Neural crest cell (in vitro differentiated cells): ENCODE data around the gene PHACTR1. TPM values are rescaled to one million over a fixed set of nuclear protein-coding genes. Genes with fewer than 3 reads are reported as not detected.

ENCODE experiments used
- DNase-seq: peaks from one replicate; pipeline ENCODE4 v3.0.0; 2021; ENCODE audit warnings: low read depth, mixed read lengths, low spot score
- H3K27ac Mint-ChIP-seq: one replicate; pipeline ENCODE4 v1.8.0; 2021; ENCODE audit warnings: mild to moderate bottlenecking, mixed read lengths; ENCODE audit not compliant: unreplicated experiment
- H3K27me3 Mint-ChIP-seq: 2 replicates; pipeline ENCODE4 v1.8.0; 2021; ENCODE audit warnings: low read depth, mild to moderate bottlenecking, mixed read lengths
- H3K36me3 Mint-ChIP-seq: 2 replicates; pipeline ENCODE4 v1.8.0; 2021; ENCODE audit warnings: low read depth, mild to moderate bottlenecking, mixed read lengths
- H3K4me1 Mint-ChIP-seq: 2 replicates; pipeline ENCODE4 v1.8.0; 2021; ENCODE audit warnings: mixed read lengths
- H3K4me3 Mint-ChIP-seq: one replicate; pipeline ENCODE4 v1.8.0; 2021; ENCODE audit warnings: mild to moderate bottlenecking, mixed read lengths
- H3K9me3 Mint-ChIP-seq: 2 replicates; pipeline ENCODE4 v1.8.0; 2021; ENCODE audit warnings: mixed read lengths
- total RNA-seq: library from RNA; stranded (reverse); gene quantifications from 2 replicates; pipeline ENCODE4 v1.2.1, GENCODE V29; 2021
- TF ChIP-seq, protein P1 (sequence below): fragments of 200-600 bp; sonication (generic); conservative IDR thresholded peaks from 2 replicates; pipeline ENCODE4 v1.5.0; 2021; ENCODE audit warnings: antibody characterized with exemption, mild to moderate bottlenecking

The PHACTR1 gene
- total RNA-seq, 1 donor from 2014 or later: 10.4 TPM

DNA sequence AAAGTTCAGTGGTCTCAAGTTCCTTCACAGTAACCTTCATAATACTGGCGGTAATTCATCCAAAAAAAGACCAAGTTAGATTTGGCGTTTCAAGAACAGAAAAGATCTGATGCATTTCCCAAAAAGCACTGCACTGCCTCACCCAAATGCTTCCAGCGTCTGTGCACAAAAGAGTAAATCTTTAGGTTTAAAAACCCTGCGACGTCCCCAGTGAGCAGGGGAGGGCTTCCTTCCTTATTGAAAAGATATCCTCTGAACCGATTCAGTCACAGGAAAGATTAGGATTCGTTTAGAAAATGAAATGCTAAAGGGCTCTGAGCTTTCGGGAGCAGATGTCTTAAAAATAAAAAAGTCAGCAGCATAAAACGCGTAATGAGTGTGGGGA is 611.1 kb downstream of the PHACTR1 start:
- no peak for DNase-seq
- no peaks in the 10 kb centered on the region for H3K27me3 Mint-ChIP-seq
- H3K36me3 Mint-ChIP-seq: peaks cover 2% of the 10 kb centered on the region
- TF ChIP-seq, protein P1, sequence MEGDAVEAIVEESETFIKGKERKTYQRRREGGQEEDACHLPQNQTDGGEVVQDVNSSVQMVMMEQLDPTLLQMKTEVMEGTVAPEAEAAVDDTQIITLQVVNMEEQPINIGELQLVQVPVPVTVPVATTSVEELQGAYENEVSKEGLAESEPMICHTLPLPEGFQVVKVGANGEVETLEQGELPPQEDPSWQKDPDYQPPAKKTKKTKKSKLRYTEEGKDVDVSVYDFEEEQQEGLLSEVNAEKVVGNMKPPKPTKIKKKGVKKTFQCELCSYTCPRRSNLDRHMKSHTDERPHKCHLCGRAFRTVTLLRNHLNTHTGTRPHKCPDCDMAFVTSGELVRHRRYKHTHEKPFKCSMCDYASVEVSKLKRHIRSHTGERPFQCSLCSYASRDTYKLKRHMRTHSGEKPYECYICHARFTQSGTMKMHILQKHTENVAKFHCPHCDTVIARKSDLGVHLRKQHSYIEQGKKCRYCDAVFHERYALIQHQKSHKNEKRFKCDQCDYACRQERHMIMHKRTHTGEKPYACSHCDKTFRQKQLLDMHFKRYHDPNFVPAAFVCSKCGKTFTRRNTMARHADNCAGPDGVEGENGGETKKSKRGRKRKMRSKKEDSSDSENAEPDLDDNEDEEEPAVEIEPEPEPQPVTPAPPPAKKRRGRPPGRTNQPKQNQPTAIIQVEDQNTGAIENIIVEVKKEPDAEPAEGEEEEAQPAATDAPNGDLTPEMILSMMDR: no peak
- no peaks in the 10 kb centered on the region for H3K9me3 Mint-ChIP-seq
- peaks cover 28% of the 10 kb centered on the region for H3K4me1 Mint-ChIP-seq
- H3K4me3 Mint-ChIP-seq: peak overlapping the region; percentile 98
- H3K27ac Mint-ChIP-seq: peak overlapping the region; percentile 78

DNA sequence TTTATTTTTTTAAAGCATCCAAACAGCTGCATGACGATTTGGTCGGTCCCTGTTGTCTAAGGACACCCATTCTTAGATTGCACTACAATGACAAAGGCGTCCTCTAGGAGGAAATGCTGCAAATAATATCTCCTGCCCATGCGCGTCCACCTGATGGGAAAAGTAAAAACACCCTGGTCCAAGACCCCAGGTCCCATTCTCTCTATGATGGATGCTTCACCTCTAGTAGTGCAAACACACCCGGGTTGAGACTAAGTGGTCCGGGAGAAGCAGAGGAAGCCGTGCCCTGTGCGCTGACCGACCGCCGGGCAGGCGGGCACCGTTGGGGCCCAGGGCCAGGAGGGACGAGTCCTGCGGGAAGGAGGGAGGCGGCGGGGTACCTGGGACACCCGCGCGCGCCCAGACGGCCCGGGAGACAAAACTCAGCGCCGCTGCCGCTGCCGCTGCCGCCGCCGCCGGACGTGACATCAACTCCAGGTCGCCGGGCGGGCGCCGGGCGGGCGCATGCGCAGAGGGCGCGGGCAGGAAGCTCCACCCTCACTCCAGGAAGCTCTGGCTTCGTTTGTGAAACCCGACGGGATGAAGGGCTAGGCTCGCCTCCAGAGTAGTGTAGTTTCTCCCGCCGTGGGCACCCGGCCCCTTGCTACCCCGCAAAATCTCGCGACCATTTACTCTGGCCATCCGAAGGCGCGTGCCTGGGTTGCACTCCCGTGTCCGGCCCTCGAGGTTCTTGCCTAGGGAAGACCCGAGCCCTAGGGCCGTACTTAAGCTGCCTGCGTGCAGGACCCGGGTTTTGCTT is 611.7 kb downstream of the PHACTR1 start, which contains the start of gene TBC1D7:
TSS of gene TBC1D7 (minus strand) at position 462 of the 799 bp plus-strand sequence. CDS start 1,639 bp downstream, outside the sequence.
- Mint-ChIP-seq H3K9me3 (no peaks in the 10 kb centered on the region), H3K36me3 (peaks cover 2% of the 10 kb centered on the region), H3K4me3 (peak within 1 kb of the TSS; percentile 98), H3K27me3 (no peaks in the 10 kb centered on the region), H3K4me1 (peaks cover 28% of the 10 kb centered on the region), H3K27ac (peak within 1 kb of the TSS; percentile 95)
- peak; percentile 89 for DNase-seq
- TF ChIP-seq, protein P1: peak; percentile 43

DNA sequence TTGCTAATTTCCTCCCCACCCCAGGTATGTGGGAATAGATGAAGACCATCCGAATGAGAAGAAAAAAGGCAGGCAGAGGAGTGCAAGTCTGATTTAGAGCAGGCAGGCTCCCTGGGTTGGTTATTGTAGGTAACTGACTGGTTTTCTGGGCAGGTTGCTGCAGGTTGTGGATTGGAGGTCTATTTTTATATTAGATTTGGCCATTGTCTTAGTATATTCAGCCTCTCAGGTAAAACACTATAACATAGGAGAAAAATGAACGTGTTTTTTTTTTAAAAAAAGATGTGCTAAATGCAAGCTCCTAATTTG is 612.3 kb downstream of the PHACTR1 start:
- Mint-ChIP-seq H3K27ac (peak overlapping the region; percentile 95), H3K4me1 (peaks cover 28% of the 10 kb centered on the region), H3K36me3 (peaks cover 2% of the 10 kb centered on the region), H3K27me3 (no peaks in the 10 kb centered on the region), H3K9me3 (no peaks in the 10 kb centered on the region), H3K4me3 (peak overlapping the region; percentile 98)
- no peak for DNase-seq
- TF ChIP-seq, protein P1: no peak

DNA sequence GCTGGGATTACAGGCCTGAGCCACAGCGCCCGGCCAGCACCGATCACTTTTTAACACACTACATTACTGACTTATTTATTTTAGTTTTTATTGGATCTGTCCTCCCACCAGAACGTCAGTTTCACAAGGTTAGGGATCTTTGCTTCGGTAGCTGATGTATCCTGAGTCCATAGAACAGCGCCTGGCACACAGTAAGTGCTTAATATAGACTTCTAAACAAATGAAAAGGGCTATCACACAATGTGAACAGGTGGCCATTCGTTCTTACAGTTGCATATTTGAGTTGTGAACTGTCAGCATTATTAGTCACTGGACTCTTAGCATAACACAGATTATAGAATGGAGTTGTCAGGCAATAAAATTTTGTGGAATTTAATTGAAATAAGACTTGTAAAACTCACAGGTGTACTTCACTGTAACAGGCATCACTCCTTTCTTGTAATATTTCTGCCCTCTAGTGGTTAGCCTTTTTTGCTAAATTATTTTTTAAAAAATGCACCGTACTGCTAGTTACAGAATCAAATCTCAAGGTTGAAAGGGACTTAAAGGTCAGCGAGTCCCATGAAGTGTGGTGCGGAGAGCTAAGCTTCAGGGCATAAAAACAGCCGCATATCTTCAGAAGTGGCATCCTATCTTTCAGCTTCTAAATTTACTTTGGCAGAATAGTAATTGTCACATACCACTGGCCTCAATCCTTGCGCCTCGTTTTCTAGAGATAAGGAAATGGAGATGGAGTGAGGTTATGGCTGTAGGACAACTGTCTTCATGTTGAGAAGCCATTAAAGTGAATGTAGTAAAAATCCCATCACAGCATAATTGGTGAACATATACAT is 615.2 kb downstream of the PHACTR1 start:
- Mint-ChIP-seq H3K36me3 (no peaks in the 10 kb centered on the region), H3K27me3 (no peaks in the 10 kb centered on the region), H3K27ac (no peak overlapping the region), H3K4me1 (peaks cover 24% of the 10 kb centered on the region), H3K9me3 (no peaks in the 10 kb centered on the region), H3K4me3 (peak overlapping the region; percentile 50)
- no peak for DNase-seq
- TF ChIP-seq, protein P1: peak; percentile 76

DNA sequence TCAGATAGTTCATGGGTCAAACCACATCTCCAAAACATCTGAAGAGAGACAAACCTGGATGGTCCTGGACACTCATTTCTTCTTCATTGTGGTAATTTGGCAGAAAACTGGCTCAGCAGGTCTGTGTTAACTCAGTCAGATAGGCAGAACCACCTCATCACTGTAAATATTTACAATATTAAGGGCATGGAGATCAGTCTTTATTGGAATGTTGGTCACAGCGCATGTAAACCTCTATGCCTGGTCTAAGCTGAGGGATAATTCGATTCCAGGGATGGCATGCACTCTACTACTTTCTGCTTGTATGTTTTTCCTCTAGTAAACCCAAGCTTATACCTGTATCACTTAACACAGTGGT is 615.8 kb downstream of the PHACTR1 start:
- TF ChIP-seq, protein P1: no peak
- H3K4me1 Mint-ChIP-seq: peaks cover 19% of the 10 kb centered on the region
- no peak overlapping the region for H3K27ac Mint-ChIP-seq
- H3K4me3 Mint-ChIP-seq: no peak overlapping the region
- DNase-seq: no peak
- H3K27me3 Mint-ChIP-seq: no peaks in the 10 kb centered on the region
- H3K9me3 Mint-ChIP-seq: no peaks in the 10 kb centered on the region
- no peaks in the 10 kb centered on the region for H3K36me3 Mint-ChIP-seq
